H1 (cell line): ENCODE data around the gene RBM38. TPM values are rescaled to one million over a fixed set of nuclear protein-coding genes. Genes with fewer than 3 reads are reported as not detected.

Experiments
- CTCF ChIA-PET: fragments of 300-600 bp; sonication (Branson Sonifier 250); formaldehyde crosslinking; loops from one replicate; lab custom pipeline; 2021; ENCODE audit not compliant: partially characterized antibody; lab: Charles Lee
- POLR2A ChIA-PET: fragments of 300-600 bp; sonication (Branson Sonifier 250); formaldehyde crosslinking; loops from one replicate; lab custom pipeline; 2021; ENCODE audit warnings: inconsistent platforms; ENCODE audit not compliant: partially characterized antibody; lab: Charles Lee
- DNase-seq, 2 experiments: peaks; one replicate each; pipeline versions ENCODE4 v3.0.0 to v3.0.0-alpha.2; 2010 to 2022; ENCODE audit warnings: low spot score in 2 of 2, low read depth in 1 of 2, mixed read lengths in 1 of 2
- FAIRE-seq: peaks from 2 replicates; lab custom pipeline; 2011; peaks lifted over from hg19 to GRCh38; lab: Jason Lieb, UNC
- H2AFZ ChIP-seq: 2 replicates; pipeline ENCODE4 v1.8.1; 2012; ENCODE audit warnings: low read length, inconsistent platforms
- H2AK5ac ChIP-seq: 2 replicates; pipeline ENCODE4 v1.6.1; 2013; ENCODE audit warnings: low read depth, low read length
- H2BK120ac ChIP-seq: replicated peaks from 2 replicates; pipeline ENCODE3; 2013; ENCODE audit warnings: low read depth, low read length, inconsistent platforms
- H2BK12ac ChIP-seq: 2 replicates; pipeline ENCODE4 v1.6.1; 2013; ENCODE audit warnings: low read depth, low read length
- H2BK15ac ChIP-seq: 2 replicates; pipeline ENCODE4 v1.6.1; 2013; ENCODE audit warnings: low read length
- H2BK20ac ChIP-seq: 2 replicates; pipeline ENCODE4 v1.6.1; 2013; ENCODE audit warnings: low read length
- H2BK5ac ChIP-seq: 2 replicates; pipeline ENCODE4 v1.6.1; 2013; ENCODE audit warnings: low read depth, low read length
- H3K14ac ChIP-seq: 2 replicates; pipeline ENCODE4 v1.6.1; 2013; ENCODE audit warnings: inconsistent platforms; ENCODE audit not compliant: insufficient read length
- H3K18ac ChIP-seq: 2 replicates; pipeline ENCODE4 v1.6.1; 2013; ENCODE audit warnings: low read length; ENCODE audit errors: extremely low read depth
- H3K23ac ChIP-seq: 2 replicates; pipeline ENCODE4 v1.6.1; 2013; ENCODE audit warnings: inconsistent platforms; ENCODE audit not compliant: insufficient read length
- H3K23me2 ChIP-seq: 2 replicates; pipeline ENCODE4 v1.6.1; 2013; ENCODE audit warnings: low read depth, low read length
- H3K27ac ChIP-seq: 2 replicates; pipeline ENCODE4 v1.6.1; 2011; ENCODE audit warnings: low read depth, low read length, inconsistent platforms
- H3K27me3 ChIP-seq, 4 experiments: replicated peaks in 1 of 4; 1 replicate in 1 of 4; 2 replicates in 3 of 4; pipeline versions ENCODE4 v1.6.1 to v1.8.1; 2011 to 2013; ENCODE audit warnings: low read length in 3 of 4, mild to moderate bottlenecking in 3 of 4, inconsistent platforms in 2 of 4, mixed read lengths in 2 of 4, moderate library complexity in 1 of 4; ENCODE audit not compliant: control insufficient read depth in 3 of 4, insufficient read depth in 3 of 4; ENCODE audit errors: extremely low read depth in 1 of 4
- H3K36me3 ChIP-seq, 4 experiments: 2 replicates each; pipeline versions ENCODE4 v1.6.1 to v1.8.1; 2011 to 2013; ENCODE audit warnings: mild to moderate bottlenecking in 4 of 4, low read length in 3 of 4, moderate library complexity in 2 of 4, control low read depth in 1 of 4, inconsistent platforms in 1 of 4; ENCODE audit not compliant: insufficient read depth in 4 of 4, control insufficient read depth in 2 of 4
- H3K4ac ChIP-seq: replicated peaks from 2 replicates; pipeline ENCODE3; 2013; ENCODE audit warnings: low read length, low read depth, mixed read lengths, inconsistent platforms; ENCODE audit not compliant: insufficient read length
- H3K4me1 ChIP-seq, 4 experiments: replicated peaks in 1 of 4; 1 replicate in 1 of 4; 2 replicates in 3 of 4; pipeline versions ENCODE4 v1.6.1 to v1.8.1; 2011 to 2013; ENCODE audit warnings: low read length in 3 of 4, inconsistent platforms in 2 of 4, mixed read lengths in 1 of 4; ENCODE audit not compliant: insufficient read depth in 4 of 4, control insufficient read depth in 3 of 4
- H3K4me2 ChIP-seq, 2 experiments: 2 replicates each; pipeline versions ENCODE4 v1.6.1 to v1.8.1; 2011 to 2013; ENCODE audit warnings: low read depth in 2 of 2, low read length in 2 of 2, control low read depth in 1 of 2, inconsistent platforms in 1 of 2, mild to moderate bottlenecking in 1 of 2; ENCODE audit not compliant: insufficient read depth in 1 of 2
- H3K4me3 ChIP-seq, 4 experiments: fragments of 200-600, 300-600 bp in 1 of 4; sonication (generic), shearing (Covaris generic), sonication (Bioruptor Twin) in 1 of 4; 2 replicates each; pipeline versions ENCODE4 v1.5.1 to v1.8.1; 2011 to 2016; ENCODE audit warnings: low read length in 4 of 4, low read depth in 3 of 4, control low read depth in 2 of 4, inconsistent platforms in 2 of 4, mild to moderate bottlenecking in 2 of 4, mixed read lengths in 1 of 4, moderate library complexity in 1 of 4; ENCODE audit not compliant: insufficient read depth in 2 of 4; ENCODE audit errors: extremely low read depth in 1 of 4
- H3K56ac ChIP-seq: replicated peaks from 2 replicates; pipeline ENCODE3; 2013; ENCODE audit warnings: low read depth, mild to moderate bottlenecking, mixed read lengths, low read length, inconsistent platforms; ENCODE audit not compliant: insufficient read length
- H3K79me1 ChIP-seq: 2 replicates; pipeline ENCODE4 v1.6.1; 2013; ENCODE audit warnings: low read depth, low read length, control low read depth
- H3K79me2 ChIP-seq, 2 experiments: 2 replicates each; pipeline versions ENCODE4 v1.6.1 to v1.8.1; 2012 to 2013; ENCODE audit warnings: low read length in 2 of 2, mild to moderate bottlenecking in 2 of 2, inconsistent platforms in 1 of 2; ENCODE audit not compliant: insufficient read depth in 2 of 2, control insufficient read depth in 1 of 2
- H3K9ac ChIP-seq, 4 experiments: replicated peaks in 1 of 4; 1 replicate in 1 of 4; 2 replicates in 3 of 4; pipeline versions ENCODE4 v1.6.1 to v1.8.1; 2011 to 2013; ENCODE audit warnings: low read depth in 3 of 4, low read length in 3 of 4, control low read depth in 2 of 4, mild to moderate bottlenecking in 2 of 4, moderate library complexity in 2 of 4, inconsistent platforms in 1 of 4; ENCODE audit errors: extremely low read depth in 1 of 4
- H3K9me3 ChIP-seq, 2 experiments: 2 replicates each; pipeline versions ENCODE4 v1.6.1 to v1.8.1; 2012 to 2013; ENCODE audit warnings: mild to moderate bottlenecking in 2 of 2, moderate library complexity in 2 of 2, control low read depth in 1 of 2, inconsistent platforms in 1 of 2, low read depth in 1 of 2, low read length in 1 of 2, mixed read lengths in 1 of 2; ENCODE audit not compliant: insufficient read depth in 2 of 2
- H4K20me1 ChIP-seq, 2 experiments: replicated peaks in 1 of 2; 2 replicates each; pipeline versions ENCODE3 to v1.8.1; 2011 to 2013; ENCODE audit warnings: inconsistent platforms in 2 of 2, low read length in 2 of 2, mild to moderate bottlenecking in 1 of 2; ENCODE audit not compliant: insufficient read depth in 2 of 2, control insufficient read depth in 1 of 2
- H4K5ac ChIP-seq: 2 replicates; pipeline ENCODE4 v1.6.1; 2013; ENCODE audit warnings: low read length, low read depth, mixed read lengths, inconsistent platforms; ENCODE audit not compliant: insufficient read length
- H4K8ac ChIP-seq: 2 replicates; pipeline ENCODE4 v1.8.0; 2013; ENCODE audit warnings: mild to moderate bottlenecking, moderate library complexity, low read length, inconsistent platforms; ENCODE audit not compliant: insufficient read depth; ENCODE audit errors: extremely low read depth
- H4K91ac ChIP-seq: replicated peaks from 2 replicates; pipeline ENCODE3; 2013; ENCODE audit warnings: low read length, mixed read lengths, inconsistent platforms; ENCODE audit not compliant: insufficient read length
- BACH1 ChIP-seq: IDR thresholded peaks from 2 replicates; pipeline ENCODE4 v1.6.1; 2012; ENCODE audit warnings: low read length, improper control_type of control experiment
- BCL11A ChIP-seq, 2 experiments: IDR thresholded peaks; one replicate each; pipeline ENCODE4 v1.6.1; 2011; ENCODE audit warnings: low read depth in 2 of 2, low read length in 2 of 2, mild to moderate bottlenecking in 2 of 2
- CHD2 ChIP-seq: IDR thresholded peaks from 2 replicates; pipeline ENCODE4 v1.6.1; 2012; ENCODE audit warnings: low read length, improper control_type of control experiment
- CTCF ChIP-seq, 3 experiments: IDR thresholded peaks; 1 replicate in 2 of 3; 2 replicates in 1 of 3; pipeline versions ENCODE4 v1.5.1 to v1.6.1; 2011; ENCODE audit warnings: low read length in 3 of 3, mild to moderate bottlenecking in 3 of 3, inconsistent platforms in 2 of 3, low read depth in 1 of 3, moderate library complexity in 1 of 3; ENCODE audit not compliant: insufficient read depth in 1 of 3; ENCODE audit errors: control extremely low read depth in 1 of 3
- GTF2F1 ChIP-seq: IDR thresholded peaks from 2 replicates; pipeline ENCODE4 v1.6.1; 2012; ENCODE audit warnings: low read depth, low read length, improper control_type of control experiment, borderline replicate concordance
- KDM5A ChIP-seq: fragments of 200-600 bp; IDR thresholded peaks from 2 replicates; pipeline ENCODE4 v1.7.1; 2012; ENCODE audit warnings: mild to moderate bottlenecking, low read length, inconsistent platforms, mixed read lengths
- POU5F1 ChIP-seq: IDR thresholded peaks from 2 replicates; pipeline ENCODE4 v1.6.1; 2011; ENCODE audit warnings: low read depth, mild to moderate bottlenecking, low read length, moderate library complexity
- SIN3A ChIP-seq, 2 experiments: IDR thresholded peaks in 1 of 2; conservative IDR thresholded peaks in 1 of 2; 2 replicates each; pipeline ENCODE4 v1.6.1; 2011 to 2012; ENCODE audit warnings: low read length in 2 of 2, improper control_type of control experiment in 1 of 2, low read depth in 1 of 2, mild to moderate bottlenecking in 1 of 2
- SUZ12 ChIP-seq: fragments of 200-600 bp; sonication (generic); IDR thresholded peaks from 2 replicates; pipeline ENCODE4 v1.6.1; 2012; ENCODE audit warnings: mild to moderate bottlenecking, inconsistent platforms, low read length, moderate library complexity, mixed read lengths
- polyA plus RNA-seq, 7 experiments: library from polyadenylated mRNA; depleted of rRNA in 3 of 7; stranded (reverse) in 5 of 7; unstranded in 2 of 7; fragments of >200 nt in 5 of 7; fragments of 200-250 nt in 2 of 7; gene quantifications; 1 replicate in 5 of 7; 2 replicates in 1 of 7; 4 replicates in 1 of 7; pipeline versions ENCODE4 v1.2.1 to v1.2.3, GENCODE V29; 2011 to 2013; ENCODE audit warnings: missing spikeins in 2 of 7, mixed read lengths in 2 of 7
- total RNA-seq: library from RNA; stranded (reverse); fragmentation: NEBNext Ultra II Directional; extraction: Animal tissue kit (Norgen Biotek cat#: 25700); gene quantifications from 2 replicates; pipeline ENCODE4 v1.2.1, GENCODE V29; 2021
- TF ChIP-seq, protein P1 (sequence below): IDR thresholded peaks from 2 replicates; pipeline ENCODE4 v1.6.1; 2011; ENCODE audit warnings: low read length, improper control_type of control experiment
- TF ChIP-seq, protein P2 (sequence below): IDR thresholded peaks from 2 replicates; pipeline ENCODE4 v1.6.1; 2012; ENCODE audit warnings: inconsistent platforms

The RBM38 gene
- total and polyA plus RNA-seq, 2 of the 8 experiments (the other 6 are each of a cell fraction or from before 2014, with no cell fraction given), result 57.7 to 109 TPM

- Histone ChIP-seq H3K27ac (no peak overlapping the region), H3K4me3 (no peak overlapping the region), H2BK15ac (no peak overlapping the region), H3K36me3 (peaks cover 16 to 51% (median 42%) of the 10 kb centered on the region in 4 experiments), H2BK12ac (no peak overlapping the region), H3K23me2 (no peaks in the 10 kb centered on the region), H3K4me2 (no peak overlapping the region), H4K91ac (no peak overlapping the region), H3K4ac (no peak overlapping the region), H3K18ac (no peak overlapping the region), H2AK5ac (no peak overlapping the region), H3K79me2 (peaks cover 0 to 15% of the 10 kb centered on the region in 2 experiments; a peak in 2 of 4 replicates), H3K9me3 (peaks cover 0 to 4% of the 10 kb centered on the region in 2 experiments; a peak in 2 of 4 replicates), H2BK20ac (no peak overlapping the region), H4K8ac (no peak overlapping the region), H2AFZ (no peak overlapping the region), H4K5ac (no peak overlapping the region), H3K23ac (no peak overlapping the region), H4K20me1 (peaks cover 0 to 10% of the 10 kb centered on the region in 2 experiments), H3K14ac (no peak overlapping the region), H3K27me3 (no peaks in the 10 kb centered on the region), H3K56ac (no peak overlapping the region), H2BK5ac (no peak overlapping the region), H2BK120ac (no peak overlapping the region), H3K4me1 (no peaks in the 10 kb centered on the region), H3K79me1 (no peaks in the 10 kb centered on the region), H3K9ac (no peak overlapping the region)
- FAIRE-seq (no peak), DNase-seq (no peak)
- CTCF ChIA-PET, result interaction anchor here (1.0 kb wide), 1 partner anchor 9 kb away, joined by 3 read pairs; no protein-coding TSS in a partner anchor
- POLR2A ChIA-PET, result interaction anchor here (2.8 kb wide), 1 partner anchor 11 kb away, joined by 11 read pairs; no protein-coding TSS in a partner anchor
- TF ChIP-seq, protein P1, sequence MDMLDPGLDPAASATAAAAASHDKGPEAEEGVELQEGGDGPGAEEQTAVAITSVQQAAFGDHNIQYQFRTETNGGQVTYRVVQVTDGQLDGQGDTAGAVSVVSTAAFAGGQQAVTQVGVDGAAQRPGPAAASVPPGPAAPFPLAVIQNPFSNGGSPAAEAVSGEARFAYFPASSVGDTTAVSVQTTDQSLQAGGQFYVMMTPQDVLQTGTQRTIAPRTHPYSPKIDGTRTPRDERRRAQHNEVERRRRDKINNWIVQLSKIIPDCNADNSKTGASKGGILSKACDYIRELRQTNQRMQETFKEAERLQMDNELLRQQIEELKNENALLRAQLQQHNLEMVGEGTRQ, result no peak
- no peak for TF ChIP-seq SIN3A (conservative IDR thresholded peaks at IDR 0.05 in 1 of 2, IDR thresholded peaks at IDR 0.05 in 1 of 2; ENCODE audit: low read depth in 1 of 2, low read length in 2 of 2)
- no peak for TF ChIP-seq POU5F1
- TF ChIP-seq KDM5A, result no peak
- TF ChIP-seq BCL11A (IDR thresholded peaks at IDR 0.05; ENCODE audit: low read depth in 2 of 2, low read length in 2 of 2), result no peak
- no peak for TF ChIP-seq CHD2
- no peak for TF ChIP-seq BACH1
- TF ChIP-seq SUZ12, result no peak
- no peak for TF ChIP-seq GTF2F1
- TF ChIP-seq, protein P2, sequence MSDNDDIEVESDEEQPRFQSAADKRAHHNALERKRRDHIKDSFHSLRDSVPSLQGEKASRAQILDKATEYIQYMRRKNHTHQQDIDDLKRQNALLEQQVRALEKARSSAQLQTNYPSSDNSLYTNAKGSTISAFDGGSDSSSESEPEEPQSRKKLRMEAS, result no peak
- TF ChIP-seq CTCF (IDR thresholded peaks at IDR 0.05; ENCODE audit: control extremely low read depth in 1 of 3, insufficient read depth in 1 of 3, low read depth in 1 of 3, low read length in 3 of 3), result no peak
Observed at GRCh38 chr20:57364451-57364850, 26.7 kb upstream of the RBM38 start.
